GM10248 (cell line): ENCODE measurements around the gene CHTF18.

Experiments used
- CTCF ChIA-PET: fragments of 300-600 bp; sonication (Branson Sonifier 250); formaldehyde crosslinking; extraction: SDS; loops from one replicate; lab custom pipeline; 2021; ENCODE audit warnings: antibody characterized with exemption; lab: Yijun Ruan, JAX
- POLR2A ChIA-PET: fragments of 350-650 bp; sonication (Branson Sonifier 250); formaldehyde crosslinking; extraction: SDS; loops from one replicate; lab custom pipeline; 2020; ENCODE audit warnings: antibody characterized with exemption; lab: Yijun Ruan, JAX
- DNase-seq: peaks from one replicate; pipeline ENCODE4 v3.0.0; 2012; ENCODE audit errors: extremely low spot score
- TF ChIP-seq, protein P1 (sequence below): IDR thresholded peaks from 2 replicates; pipeline ENCODE4 v1.5.1; 2012; ENCODE audit warnings: mild to moderate bottlenecking, low read depth; ENCODE audit errors: extremely low read depth, missing control alignments, control extremely low read depth

The CHTF18 gene

DNA sequence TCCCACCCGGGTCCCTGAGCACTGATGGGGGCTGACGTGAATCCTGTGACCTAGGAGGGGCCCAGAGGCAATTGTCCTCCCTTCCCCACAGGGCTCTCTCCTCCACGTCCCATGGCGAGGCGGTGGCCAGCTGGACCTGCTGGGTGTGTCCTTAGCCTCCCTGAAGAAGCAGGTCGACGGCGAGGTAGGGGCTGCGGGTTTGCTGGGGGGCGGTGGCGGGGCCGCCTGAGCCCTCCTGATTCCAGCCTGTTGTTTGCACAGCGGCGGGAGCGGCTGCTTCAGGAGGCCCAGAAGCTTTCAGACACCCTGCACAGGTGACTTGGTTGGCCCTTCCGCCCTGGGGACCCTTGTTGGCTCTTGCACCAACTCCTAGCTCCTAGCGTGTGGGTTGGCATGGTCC, 1.7 kb downstream of the CHTF18 start:
- DNase-seq: no peak
- CTCF ChIA-PET: no interaction called here
- TF ChIP-seq, protein P1, sequence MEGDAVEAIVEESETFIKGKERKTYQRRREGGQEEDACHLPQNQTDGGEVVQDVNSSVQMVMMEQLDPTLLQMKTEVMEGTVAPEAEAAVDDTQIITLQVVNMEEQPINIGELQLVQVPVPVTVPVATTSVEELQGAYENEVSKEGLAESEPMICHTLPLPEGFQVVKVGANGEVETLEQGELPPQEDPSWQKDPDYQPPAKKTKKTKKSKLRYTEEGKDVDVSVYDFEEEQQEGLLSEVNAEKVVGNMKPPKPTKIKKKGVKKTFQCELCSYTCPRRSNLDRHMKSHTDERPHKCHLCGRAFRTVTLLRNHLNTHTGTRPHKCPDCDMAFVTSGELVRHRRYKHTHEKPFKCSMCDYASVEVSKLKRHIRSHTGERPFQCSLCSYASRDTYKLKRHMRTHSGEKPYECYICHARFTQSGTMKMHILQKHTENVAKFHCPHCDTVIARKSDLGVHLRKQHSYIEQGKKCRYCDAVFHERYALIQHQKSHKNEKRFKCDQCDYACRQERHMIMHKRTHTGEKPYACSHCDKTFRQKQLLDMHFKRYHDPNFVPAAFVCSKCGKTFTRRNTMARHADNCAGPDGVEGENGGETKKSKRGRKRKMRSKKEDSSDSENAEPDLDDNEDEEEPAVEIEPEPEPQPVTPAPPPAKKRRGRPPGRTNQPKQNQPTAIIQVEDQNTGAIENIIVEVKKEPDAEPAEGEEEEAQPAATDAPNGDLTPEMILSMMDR: no peak
- POLR2A ChIA-PET: no interaction called here

DNA sequence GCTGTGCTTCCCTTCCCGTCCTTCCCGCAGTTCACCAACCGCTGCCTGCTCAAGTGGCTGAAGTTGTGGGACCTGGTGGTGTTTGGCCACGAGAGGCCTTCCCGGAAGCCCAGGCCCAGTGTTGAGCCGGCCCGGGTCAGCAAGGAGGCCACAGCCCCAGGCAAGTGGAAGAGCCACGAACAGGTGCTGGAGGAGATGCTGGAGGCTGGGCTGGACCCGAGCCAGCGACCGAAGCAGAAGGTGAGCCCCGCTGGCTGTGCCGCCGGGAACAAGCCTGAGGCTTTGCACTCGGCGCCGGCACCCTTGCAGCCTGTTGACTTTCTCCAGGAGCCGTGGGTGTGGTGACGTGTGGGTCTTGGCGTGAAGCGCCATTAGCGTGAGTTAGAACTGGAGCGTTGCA, 2.7 kb downstream of the CHTF18 start:
- ChIA-PET CTCF (no interaction called here), POLR2A (no interaction called here)
- TF ChIP-seq, protein P1: no peak
- DNase-seq: no peak

GRCh38 chr16:792221-792995, 4.0 kb downstream of the CHTF18 start:
- ChIA-PET POLR2A (no interaction called here), CTCF (no interaction called here)
- no peak for DNase-seq
- TF ChIP-seq, protein P1: no peak

DNA sequence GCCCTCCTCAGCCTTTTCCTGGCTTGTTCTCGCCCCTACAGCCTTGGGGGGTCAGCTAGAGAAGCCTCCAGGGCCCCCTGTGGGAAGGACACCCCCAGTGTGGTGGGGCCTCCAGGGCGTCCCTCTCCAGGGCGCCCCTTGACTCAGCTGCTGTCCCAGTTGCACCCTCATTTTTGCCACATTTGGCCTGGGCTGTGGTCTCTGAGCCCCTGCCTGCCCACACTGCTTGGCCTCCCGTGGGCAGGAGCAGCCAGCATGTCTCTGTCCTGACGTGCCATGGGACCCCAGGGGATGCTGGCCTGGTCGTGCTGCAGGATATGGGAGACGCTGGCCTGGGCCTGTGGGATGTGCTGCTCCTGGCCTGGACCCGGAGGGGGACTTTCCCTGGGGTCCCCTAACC, 5.0 kb downstream of the CHTF18 start:
- ChIA-PET POLR2A (no interaction called here), CTCF (no interaction called here)
- TF ChIP-seq, protein P1: no peak
- DNase-seq: no peak

DNA sequence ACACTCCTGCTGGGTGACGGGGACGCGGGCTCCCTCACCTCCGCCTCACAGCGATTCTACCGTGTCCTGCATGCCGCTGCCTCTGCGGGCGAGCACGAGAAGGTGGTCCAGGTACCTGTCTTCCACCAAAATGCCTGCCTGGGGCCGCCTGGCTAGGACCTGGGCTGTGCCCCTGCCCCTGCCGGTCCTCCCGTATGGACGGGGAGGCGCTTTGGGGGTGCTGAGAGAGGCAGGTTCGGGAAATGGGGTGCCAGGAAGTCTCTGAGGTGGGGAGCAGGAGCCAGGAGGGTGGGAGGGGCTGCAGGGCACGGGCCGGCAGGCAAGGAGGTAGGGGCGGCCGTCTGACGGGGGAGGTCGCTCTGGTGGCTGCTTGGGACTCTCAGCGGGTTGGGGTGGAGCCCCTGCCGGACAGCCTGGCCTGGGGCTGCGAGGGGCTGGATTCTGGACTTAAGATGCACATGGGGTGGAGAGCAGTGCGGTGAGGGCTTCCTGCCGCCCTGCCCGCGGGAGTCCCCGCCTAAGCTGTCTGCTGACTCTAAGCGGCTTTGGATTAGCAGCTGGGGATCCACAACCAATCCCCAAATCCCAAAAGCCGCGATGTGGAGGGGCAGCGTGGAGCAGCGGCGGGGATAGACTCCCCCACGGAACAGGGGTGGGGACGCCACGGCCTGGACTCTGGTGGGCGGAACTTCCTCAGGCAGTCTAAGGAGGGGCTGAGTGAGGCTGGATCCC, 5.8 kb downstream of the CHTF18 start:
- ChIA-PET POLR2A (no interaction called here), CTCF (no interaction called here)
- no peak for DNase-seq
- TF ChIP-seq, protein P1: no peak

DNA sequence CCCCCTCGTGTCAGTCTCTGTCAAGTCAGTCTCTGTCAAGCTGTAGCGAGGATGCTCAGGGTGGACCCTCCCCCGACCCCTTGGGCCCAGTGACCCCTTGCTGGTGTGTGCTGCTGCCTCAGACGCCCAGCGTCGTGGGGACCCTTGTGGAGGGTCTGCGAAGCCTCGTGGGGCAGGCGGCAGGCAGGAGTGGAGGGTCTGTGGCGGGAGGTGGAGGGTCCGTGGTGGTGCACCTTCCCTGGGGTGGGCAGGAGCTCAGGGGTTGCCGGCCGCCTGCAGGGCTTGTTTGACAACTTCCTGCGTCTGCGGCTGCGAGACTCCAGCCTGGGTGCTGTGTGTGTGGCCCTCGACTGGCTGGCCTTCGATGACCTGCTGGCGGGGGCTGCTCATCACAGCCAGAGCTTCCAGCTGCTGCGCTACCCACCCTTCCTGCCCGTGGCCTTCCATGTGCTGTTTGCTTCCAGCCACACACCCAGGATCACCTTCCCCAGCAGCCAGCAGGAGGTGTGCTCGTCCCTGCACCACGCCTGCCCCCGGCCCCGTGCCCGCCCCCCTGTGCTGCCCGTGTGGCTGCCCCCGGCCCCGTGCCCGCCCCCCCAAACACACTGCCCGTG, 6.5 kb downstream of the CHTF18 start:
- TF ChIP-seq, protein P1: no peak
- ChIA-PET POLR2A (interaction anchor here (0.6 kb wide), 1 partner anchor 45 kb away, joined by 5 read pairs; no protein-coding TSS in a partner anchor), CTCF (no interaction called here)
- no peak for DNase-seq
